Neural progenitor cell (in vitro differentiated cells): ENCODE results near the gene MTCL1. TPM values are rescaled to one million over a fixed set of nuclear protein-coding genes. Genes with fewer than 3 reads are reported as not detected.
A peak's percentile ranks its signal among the peaks of the same experiment; 100 is the strongest.

Experiments used
- DNase-seq: peaks from one replicate; pipeline ENCODE4 v3.0.0-alpha.2; 2016; ENCODE audit warnings: low spot score
- H2AFZ ChIP-seq: fragments of 200-600 bp; sonication (generic); replicated peaks from 2 replicates; pipeline ENCODE4 v1.6.1; 2016; ENCODE audit warnings: antibody characterized with exemption
- H3F3A ChIP-seq: fragments of 200-600 bp; sonication (generic); 2 replicates; pipeline ENCODE4 v1.6.1; 2016; ENCODE audit warnings: antibody characterized with exemption, low read depth
- H3K27ac ChIP-seq: fragments of 200-600 bp; sonication (generic); 2 replicates; pipeline ENCODE4 v1.5.1; 2016; ENCODE audit warnings: mild to moderate bottlenecking
- H3K27me3 ChIP-seq: fragments of 200-600 bp; sonication (generic); 2 replicates; pipeline ENCODE4 v1.6.1; 2016; ENCODE audit warnings: mild to moderate bottlenecking, moderate library complexity
- H3K36me3 ChIP-seq: fragments of 200-600 bp; sonication (generic); 2 replicates; pipeline ENCODE4 v1.5.1; 2016
- H3K4me1 ChIP-seq: fragments of 200-600 bp; sonication (generic); 2 replicates; pipeline ENCODE4 v1.6.1; 2016; ENCODE audit warnings: mixed run types
- H3K4me2 ChIP-seq: fragments of 200-600 bp; sonication (generic); 2 replicates; pipeline ENCODE4 v1.6.1; 2016
- H3K4me3 ChIP-seq: fragments of 200-600 bp; sonication (generic); 2 replicates; pipeline ENCODE4 v1.5.1; 2016
- H3K79me2 ChIP-seq: fragments of 200-600 bp; sonication (generic); 2 replicates; pipeline ENCODE4 v1.6.1; 2016; ENCODE audit warnings: low read depth
- H3K9ac ChIP-seq: fragments of 200-600 bp; sonication (generic); 2 replicates; pipeline ENCODE4 v1.6.1; 2016
- H3K9me3 ChIP-seq: fragments of 200-600 bp; sonication (generic); 2 replicates; pipeline ENCODE4 v1.5.1; 2016; ENCODE audit warnings: low read depth
- H4K20me1 ChIP-seq: fragments of 200-600 bp; sonication (generic); 2 replicates; pipeline ENCODE4 v1.6.1; 2016; ENCODE audit warnings: low read depth
- H3K27ac Mint-ChIP-seq: 3 replicates; pipeline ENCODE4 v1.8.0; 2021; ENCODE audit warnings: mixed read lengths
- H3K27me3 Mint-ChIP-seq: 2 replicates; pipeline ENCODE4 v1.8.0; 2022; ENCODE audit warnings: low read depth, mild to moderate bottlenecking, inconsistent platforms, moderate library complexity, mixed read lengths; ENCODE audit not compliant: insufficient read depth
- H3K36me3 Mint-ChIP-seq: 3 replicates; pipeline ENCODE4 v1.8.0; 2021; ENCODE audit warnings: mixed read lengths
- H3K4me1 Mint-ChIP-seq: 3 replicates; pipeline ENCODE4 v1.8.0; 2021; ENCODE audit warnings: mixed read lengths
- H3K4me3 Mint-ChIP-seq: 3 replicates; pipeline ENCODE4 v1.8.0; 2021; ENCODE audit warnings: mild to moderate bottlenecking, moderate library complexity, mixed read lengths
- H3K9me3 Mint-ChIP-seq: 3 replicates; pipeline ENCODE4 v1.8.0; 2020; ENCODE audit warnings: mixed read lengths
- CTCF ChIP-seq: fragments of 200-600 bp; sonication (generic); IDR thresholded peaks from 2 replicates; pipeline ENCODE4 v1.5.1; 2017; ENCODE audit warnings: antibody characterized with exemption, mild to moderate bottlenecking
- EZH2 ChIP-seq: fragments of 200-600 bp; sonication (generic); IDR thresholded peaks from 2 replicates; pipeline ENCODE4 v1.6.1; 2017; ENCODE audit warnings: antibody characterized with exemption, mild to moderate bottlenecking, moderate library complexity
- EZH2phosphoT487 ChIP-seq: fragments of 200-600 bp; sonication (generic); IDR thresholded peaks from 2 replicates; pipeline ENCODE4 v1.6.1; 2017; ENCODE audit warnings: antibody characterized with exemption
- total RNA-seq: library from RNA; depleted of rRNA; stranded (reverse); fragments of >200 nt; gene quantifications from 2 replicates; pipeline ENCODE4 v1.2.3, GENCODE V29; 2015; ENCODE audit warnings: low replicate concordance

The MTCL1 gene
- total RNA-seq, 1 donor from 2014 or later: 36.9 TPM

DNA sequence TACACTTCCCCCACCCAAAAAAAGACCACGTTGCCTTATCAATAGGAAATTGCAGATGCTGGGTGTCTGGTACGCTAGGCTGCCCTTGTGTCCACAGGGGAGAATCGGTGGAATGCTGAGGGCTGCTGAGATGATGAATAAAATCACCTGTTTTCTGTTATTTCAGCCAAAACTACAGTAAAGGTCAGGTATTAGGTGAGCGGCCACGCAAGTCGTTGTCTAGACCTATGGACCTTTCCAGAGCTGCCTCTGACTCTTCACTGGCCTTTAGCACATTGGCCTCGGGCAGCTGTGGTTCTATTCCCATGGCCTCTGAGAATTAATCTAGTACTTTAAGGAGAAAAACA is 89.6 kb downstream of the MTCL1 start:
- no peaks in the 10 kb centered on the region for H4K20me1 ChIP-seq
- peaks cover 17% of the 10 kb centered on the region for H3K4me1 ChIP-seq
- no peak overlapping the region for H3K4me2 ChIP-seq
- DNase-seq: no peak
- Mint-ChIP-seq H3K27ac (peak overlapping the region; percentile 38), H3K4me1 (peaks cover 61% of the 10 kb centered on the region), H3K4me3 (no peak overlapping the region), H3K9me3 (no peaks in the 10 kb centered on the region), H3K36me3 (no peaks in the 10 kb centered on the region), H3K27me3 (no peaks in the 10 kb centered on the region)
- H3K9ac ChIP-seq: no peak overlapping the region
- H3K79me2 ChIP-seq: no peaks in the 10 kb centered on the region
- no peak overlapping the region for H2AFZ ChIP-seq
- no peaks in the 10 kb centered on the region for H3K27me3 ChIP-seq
- H3K27ac ChIP-seq: no peak overlapping the region
- H3K36me3 ChIP-seq: no peaks in the 10 kb centered on the region
- H3F3A ChIP-seq: peaks cover 13% of the 10 kb centered on the region
- H3K4me3 ChIP-seq: no peak overlapping the region
- no peaks in the 10 kb centered on the region for H3K9me3 ChIP-seq
- TF ChIP-seq EZH2phosphoT487: no peak
- no peak for TF ChIP-seq CTCF
- no peak for TF ChIP-seq EZH2

GRCh38 chr18:8795586-8796325 is 90.4 kb downstream of the MTCL1 start:
- H3K9me3 ChIP-seq: no peaks in the 10 kb centered on the region
- peaks cover 22% of the 10 kb centered on the region for H3F3A ChIP-seq
- no peaks in the 10 kb centered on the region for H3K27me3 Mint-ChIP-seq
- peaks cover 25% of the 10 kb centered on the region for H3K4me1 ChIP-seq
- no peaks in the 10 kb centered on the region for H3K9me3 Mint-ChIP-seq
- peaks cover 69% of the 10 kb centered on the region for H3K4me1 Mint-ChIP-seq
- no peaks in the 10 kb centered on the region for H4K20me1 ChIP-seq
- no peak overlapping the region for H2AFZ ChIP-seq
- H3K27me3 ChIP-seq: no peaks in the 10 kb centered on the region
- no peaks in the 10 kb centered on the region for H3K36me3 ChIP-seq
- H3K36me3 Mint-ChIP-seq: no peaks in the 10 kb centered on the region
- H3K27ac ChIP-seq: no peak overlapping the region
- H3K4me2 ChIP-seq: no peak overlapping the region
- no peak overlapping the region for H3K9ac ChIP-seq
- no peak for DNase-seq
- H3K4me3 ChIP-seq: no peak overlapping the region
- no peak for TF ChIP-seq CTCF
- no peak overlapping the region for H3K4me3 Mint-ChIP-seq
- H3K27ac Mint-ChIP-seq: peak overlapping the region; percentile 44
- H3K79me2 ChIP-seq: no peaks in the 10 kb centered on the region

GRCh38 chr18:8797206-8797605 is 91.8 kb downstream of the MTCL1 start:
- Mint-ChIP-seq H3K27me3 (no peaks in the 10 kb centered on the region), H3K4me3 (no peak overlapping the region), H3K27ac (peak overlapping the region; percentile 28), H3K36me3 (no peaks in the 10 kb centered on the region), H3K9me3 (no peaks in the 10 kb centered on the region), H3K4me1 (peaks cover 82% of the 10 kb centered on the region)
- no peaks in the 10 kb centered on the region for H3K36me3 ChIP-seq
- DNase-seq: no peak
- TF ChIP-seq CTCF (no peak), EZH2phosphoT487 (no peak), EZH2 (no peak)
- H3K79me2 ChIP-seq: no peaks in the 10 kb centered on the region
- no peak overlapping the region for H2AFZ ChIP-seq
- H3K4me2 ChIP-seq: no peak overlapping the region
- H3K27ac ChIP-seq: no peak overlapping the region
- peaks cover 40% of the 10 kb centered on the region for H3K4me1 ChIP-seq
- H3K9me3 ChIP-seq: no peaks in the 10 kb centered on the region
- H3F3A ChIP-seq: peaks cover 29% of the 10 kb centered on the region
- H3K4me3 ChIP-seq: no peak overlapping the region
- no peaks in the 10 kb centered on the region for H3K27me3 ChIP-seq
- H3K9ac ChIP-seq: no peak overlapping the region
- H4K20me1 ChIP-seq: no peaks in the 10 kb centered on the region
